HG02610 (cell line): ENCODE data around the gene HDAC8.
"Not testable (repeated sequence)": the region's sequence is repeated elsewhere in the genome, so short reads cannot be mapped to it uniquely, and the experiment has no call there.

Experiments
- ATAC-seq: cut with Tn5 transposase; IDR thresholded peaks from one replicate; pipeline ENCODE4 v1.9.1; 2021; ENCODE audit warnings: mild to moderate bottlenecking, moderate library complexity; ENCODE audit not compliant: unreplicated experiment

The HDAC8 gene

GRCh38 chrX:72539822-72540221 is 32.8 kb downstream of the HDAC8 start:
- no peak for ATAC-seq

GRCh38 chrX:72536542-72536941 is 36.1 kb downstream of the HDAC8 start:
- ATAC-seq, result no peak

DNA sequence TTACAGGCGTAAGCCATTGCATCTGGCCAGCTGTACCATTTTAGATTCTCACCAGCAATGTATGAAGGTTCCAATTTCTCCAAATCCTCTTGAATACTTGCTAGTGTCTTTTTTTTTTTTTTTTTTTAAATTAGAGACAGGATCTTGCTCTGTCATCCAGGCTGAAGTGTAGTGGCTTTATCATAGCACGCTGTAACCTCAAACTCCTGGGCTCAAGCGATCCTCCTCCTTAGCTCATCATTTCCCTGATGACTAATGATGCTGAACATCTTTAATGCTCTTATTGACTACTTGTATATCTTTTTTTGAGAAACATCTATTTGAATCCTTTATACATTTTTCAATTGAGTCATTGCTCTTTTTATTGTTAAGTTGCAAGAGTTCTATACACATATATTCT is 40.3 kb downstream of the HDAC8 start:
- ATAC-seq, result no peak

DNA sequence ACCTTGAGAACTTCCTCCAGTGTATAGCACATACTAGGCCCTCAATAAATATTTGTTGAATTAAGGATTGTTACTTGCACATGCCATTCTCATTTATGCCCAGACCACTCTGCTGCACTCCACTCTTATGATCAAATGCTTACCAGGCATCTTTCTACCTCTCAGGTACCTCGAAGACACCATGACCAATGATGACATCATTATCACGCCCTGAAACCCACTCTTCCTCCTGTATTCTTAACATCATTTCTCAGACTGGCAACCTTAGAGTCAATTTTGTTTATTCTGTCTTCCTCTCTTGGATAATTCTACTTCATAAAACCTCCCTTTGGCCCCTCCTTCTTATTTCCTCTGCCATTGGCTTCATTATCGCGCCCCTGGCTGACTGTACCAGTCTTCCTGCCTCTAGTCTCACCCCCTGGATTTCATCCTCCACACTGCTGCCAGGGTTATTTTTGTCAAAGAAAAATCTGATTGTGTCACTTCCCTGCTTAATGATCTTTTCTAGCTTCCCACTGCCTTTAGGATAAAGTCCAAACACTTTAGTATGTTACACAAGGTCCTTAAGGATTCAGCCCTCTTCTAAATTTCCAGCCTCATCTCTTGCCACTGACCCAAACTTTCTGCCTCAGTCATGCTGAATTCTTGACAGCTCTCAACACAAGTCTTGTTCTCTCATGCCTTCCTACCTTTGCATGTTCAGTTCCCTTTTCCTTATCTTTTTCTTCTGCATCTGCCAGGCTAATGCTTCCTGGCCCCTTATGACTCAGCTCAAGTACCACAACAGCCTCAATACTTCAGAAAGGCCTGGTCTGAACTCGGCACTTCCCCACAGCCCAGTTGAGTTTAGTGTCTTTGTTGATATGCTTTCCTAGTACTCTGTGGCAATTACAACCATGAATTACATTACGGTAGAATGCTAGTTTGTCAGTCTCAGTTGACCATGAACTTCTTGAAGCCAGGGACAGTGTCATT is 45.8 kb downstream of the HDAC8 start:
- peak; percentile 89 for ATAC-seq

GRCh38 chrX:72498782-72499181 is 73.9 kb downstream of the HDAC8 start:
- ATAC-seq, result peak; percentile 79

DNA sequence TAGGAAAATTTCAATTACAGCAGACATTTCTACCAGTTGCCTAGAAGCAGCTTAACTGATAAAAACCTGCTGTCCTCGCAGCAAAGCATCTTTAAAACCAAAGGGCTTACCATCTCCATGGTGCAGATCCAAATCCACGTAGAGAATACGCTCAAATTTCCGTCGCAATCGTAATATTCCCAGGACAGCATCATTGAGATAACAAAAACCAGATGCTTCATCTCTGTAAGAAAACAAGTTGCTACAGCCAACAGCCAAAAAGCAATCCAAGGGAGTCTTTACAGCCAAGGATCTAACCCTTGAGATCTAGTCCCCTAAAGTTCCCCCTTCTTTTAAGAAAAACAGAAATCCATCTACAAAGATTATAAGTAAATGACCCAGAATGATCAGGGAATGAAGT is 77.6 kb downstream of the HDAC8 start:
- no peak for ATAC-seq

DNA sequence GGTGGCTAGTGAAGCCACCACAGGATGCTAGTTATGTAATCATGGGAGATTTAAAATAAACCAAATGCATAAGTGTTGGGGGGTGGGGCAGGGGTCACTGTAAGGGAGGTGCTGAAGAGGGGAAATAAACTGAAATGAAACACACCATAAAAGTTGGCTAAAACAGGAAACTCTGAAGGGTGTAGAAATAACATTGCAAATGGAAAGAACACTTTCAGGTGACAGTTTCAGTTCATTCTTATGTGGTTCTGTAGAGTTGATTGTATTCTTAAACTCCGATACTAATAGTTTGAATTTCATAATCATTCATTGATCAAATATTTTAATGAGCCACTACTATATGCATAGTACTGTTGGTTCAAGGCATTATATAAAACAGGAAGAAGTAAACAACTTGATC is 80.1 kb downstream of the HDAC8 start:
- ATAC-seq, result peak; percentile 40

DNA sequence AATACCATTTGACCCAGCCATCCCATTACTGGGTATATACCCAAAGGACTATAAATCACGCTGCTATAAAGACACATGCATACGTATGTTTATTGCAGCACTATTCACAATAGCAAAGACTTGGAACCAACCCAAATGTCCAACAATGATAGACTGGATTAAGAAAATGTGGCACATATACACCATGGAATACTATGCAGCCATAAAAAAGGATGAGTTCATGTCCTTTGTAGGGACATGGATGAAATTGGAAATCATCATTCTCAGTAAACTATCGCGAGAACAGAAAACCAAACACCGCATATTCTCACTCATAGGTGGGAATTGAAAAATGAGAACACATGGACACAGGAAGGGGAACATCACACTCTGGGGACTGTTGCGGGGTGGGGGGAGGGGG is 82.4 kb downstream of the HDAC8 start:
- ATAC-seq, result not testable (repeated sequence)

DNA sequence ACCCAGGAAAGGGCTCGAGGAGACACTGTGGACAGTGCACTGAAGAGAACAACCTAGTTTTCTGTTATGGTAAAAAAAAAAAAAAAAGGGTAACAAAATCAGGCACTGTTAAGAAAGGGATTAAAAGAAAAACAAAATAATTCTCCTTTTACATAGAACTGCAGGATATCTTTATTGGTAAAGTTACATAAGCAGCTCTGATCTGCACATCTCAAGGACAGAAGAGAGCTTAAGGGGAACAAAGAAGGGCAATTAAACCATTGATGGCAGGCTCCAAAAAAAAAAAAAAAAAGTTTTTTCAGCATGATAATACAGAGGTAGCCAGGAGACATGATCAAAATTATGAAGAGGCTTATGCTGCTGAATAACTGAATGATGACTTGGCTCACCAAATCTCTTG is 85.0 kb downstream of the HDAC8 start:
- no peak for ATAC-seq

DNA sequence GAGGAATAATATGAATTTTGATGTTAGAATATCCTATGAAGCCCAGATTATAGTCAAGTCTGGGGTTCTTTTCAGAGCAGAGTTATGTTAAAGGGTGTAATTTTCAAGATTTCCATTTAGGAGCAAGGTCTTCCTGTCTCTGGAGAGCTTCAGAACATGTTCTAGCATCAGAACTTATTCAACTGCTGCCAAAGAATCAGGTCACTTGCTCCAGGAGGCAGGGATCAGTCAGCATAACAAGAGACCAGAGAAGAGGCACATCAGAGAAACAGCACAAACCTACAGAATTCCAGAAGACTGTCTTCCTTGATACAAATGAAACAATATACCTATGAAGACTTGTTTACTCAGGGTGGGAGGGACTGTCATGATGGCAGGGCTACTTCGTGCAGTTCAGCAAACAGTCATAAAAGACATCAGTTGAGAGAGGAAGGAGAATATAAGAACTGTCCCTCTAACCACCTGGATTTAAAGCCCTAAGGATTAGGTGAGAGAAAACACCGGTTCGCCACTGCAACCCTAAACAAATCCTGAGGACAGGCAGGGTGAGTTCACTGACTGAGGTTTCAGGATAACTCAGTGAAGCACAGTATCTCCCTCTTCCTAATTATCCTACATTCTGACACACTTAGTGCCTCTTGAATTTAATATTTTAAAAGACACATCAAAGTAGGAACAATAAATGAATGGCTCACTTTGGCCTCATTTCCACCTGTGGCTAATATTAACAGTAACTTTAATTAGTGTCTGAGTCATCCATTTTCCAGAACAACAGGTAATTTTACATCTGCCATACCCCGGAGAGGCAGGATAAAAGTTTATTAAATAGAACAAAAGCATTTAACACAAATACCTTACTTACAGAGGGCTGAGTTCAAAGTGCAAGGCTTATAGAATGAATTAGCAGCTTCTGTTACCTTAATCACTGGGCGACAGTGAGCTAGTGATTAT is 93.0 kb downstream of the HDAC8 start:
- no peak for ATAC-seq

GRCh38 chrX:72478853-72479252 is 93.8 kb downstream of the HDAC8 start:
- no peak for ATAC-seq

DNA sequence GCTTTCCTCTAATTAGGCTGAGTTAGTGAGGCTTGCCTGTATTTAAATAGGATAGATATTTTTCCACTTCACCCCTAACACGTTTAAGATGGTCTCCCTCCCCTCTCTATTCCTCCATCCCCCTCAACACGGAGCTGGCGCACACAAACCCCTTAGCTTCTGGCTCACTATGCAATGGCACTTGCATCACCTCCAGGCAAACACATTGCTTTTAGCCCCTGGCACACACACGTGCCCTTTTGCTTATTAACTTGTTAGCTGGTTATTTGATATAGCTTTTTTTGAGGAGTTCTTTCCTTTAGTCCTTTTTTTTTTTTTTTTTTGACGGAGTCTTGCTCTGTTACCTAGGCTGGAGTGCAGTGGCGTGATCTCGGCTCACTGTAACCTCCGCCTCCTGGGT is 94.3 kb downstream of the HDAC8 start:
- no peak for ATAC-seq

DNA sequence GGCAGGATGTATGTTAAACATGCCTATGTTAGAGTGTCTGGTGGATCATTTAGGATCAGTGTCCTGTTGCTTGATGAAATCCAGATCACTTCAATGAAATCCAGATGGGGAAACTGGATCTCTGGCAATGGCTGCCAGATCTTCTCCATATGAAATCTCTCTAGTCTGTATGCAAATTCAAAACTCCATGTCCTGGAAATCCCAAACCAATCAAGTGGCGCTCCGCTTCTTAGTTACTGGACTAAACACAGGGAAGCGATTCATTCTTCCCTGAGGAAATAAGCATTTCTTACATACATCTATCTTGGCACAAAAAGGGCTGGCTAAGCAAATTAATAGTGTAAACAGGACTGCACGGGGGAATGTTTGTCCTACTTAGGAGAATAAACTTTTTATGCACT is 94.9 kb downstream of the HDAC8 start:
- no peak for ATAC-seq

DNA sequence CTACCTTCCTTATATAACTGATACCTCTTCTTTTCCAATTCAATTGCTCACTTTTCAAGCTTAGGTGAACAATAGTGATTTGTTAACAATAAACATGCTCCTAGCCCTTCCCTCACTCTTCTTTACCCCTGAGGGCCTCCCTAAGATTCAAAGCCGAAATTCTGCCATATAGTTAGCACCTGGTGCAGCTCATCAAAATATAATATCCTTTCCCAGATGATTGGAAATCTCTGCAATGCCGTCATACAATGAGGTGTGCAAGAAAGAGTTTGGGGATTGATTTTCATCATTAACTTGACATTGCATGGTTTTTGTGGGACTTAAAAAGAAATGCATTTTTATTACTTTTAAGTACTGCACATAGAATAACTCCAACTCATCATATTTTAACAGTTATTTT is 95.3 kb downstream of the HDAC8 start:
- no peak for ATAC-seq

DNA sequence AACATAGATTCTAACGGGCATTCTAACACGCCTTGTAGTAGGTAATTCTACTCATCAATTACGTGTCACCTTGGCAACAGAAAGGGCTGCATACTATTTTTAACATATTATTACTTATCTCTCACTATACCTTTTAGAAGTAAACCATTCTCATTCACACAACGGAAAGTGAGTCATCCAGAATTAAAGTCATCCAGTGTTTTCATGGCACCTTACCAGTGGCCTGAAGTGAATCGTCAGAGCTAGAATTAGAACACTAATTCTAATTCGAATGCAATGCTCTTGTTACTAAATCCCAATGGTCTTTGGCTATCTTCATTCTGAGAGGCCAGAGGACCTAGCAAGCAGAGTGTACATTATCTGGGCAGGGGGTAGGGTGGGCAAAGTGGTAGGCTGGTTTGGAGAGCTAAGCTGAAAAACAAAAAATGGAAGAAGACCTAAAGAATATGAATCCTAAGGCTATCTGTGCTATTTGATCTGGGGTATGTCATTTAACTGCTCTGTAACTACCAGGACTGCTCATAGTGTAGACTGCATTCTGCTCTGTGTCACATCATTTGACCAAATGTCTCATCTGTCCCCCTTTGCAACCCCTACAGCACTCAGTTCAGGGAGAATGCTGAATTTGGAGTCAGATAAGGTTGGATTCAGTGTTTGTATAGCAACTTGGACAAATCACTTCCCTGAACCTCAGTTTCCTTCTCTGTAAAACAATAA is 96.5 kb downstream of the HDAC8 start:
- no peak for ATAC-seq

- no peak for ATAC-seq
These were observed 97.3 kb downstream of the HDAC8 start for GRCh38 chrX:72475338-72475737.

DNA sequence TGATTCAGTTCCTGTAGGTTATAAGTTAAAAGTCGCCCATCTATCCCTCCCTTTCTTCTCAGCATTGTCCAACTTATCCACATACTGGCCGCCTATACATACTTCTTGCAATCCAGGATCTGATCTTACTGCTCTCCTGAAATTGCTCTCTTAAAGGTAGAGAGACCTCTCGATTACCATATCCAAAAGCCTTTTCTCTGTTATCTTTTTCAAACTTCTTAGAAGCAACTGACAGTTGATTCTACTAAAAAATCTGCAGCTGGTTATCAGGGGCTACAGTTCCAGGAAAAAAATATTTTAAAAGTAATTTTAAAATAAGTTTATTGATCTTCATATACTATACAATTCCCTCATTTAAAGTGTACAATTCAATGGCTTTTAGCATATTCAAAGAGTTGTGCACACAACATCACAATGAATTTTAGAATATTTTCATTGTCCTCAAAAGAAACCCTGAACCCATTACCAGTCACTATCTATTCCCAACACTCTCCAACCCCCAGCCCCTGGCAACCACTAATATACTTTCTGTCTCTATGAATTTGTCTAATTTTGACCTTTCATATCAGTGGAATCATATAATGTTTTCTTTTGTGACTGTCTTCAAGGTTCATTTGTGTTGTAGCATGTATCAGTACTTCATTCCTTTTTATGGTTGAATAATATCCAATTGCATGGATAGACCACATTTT is 102.0 kb downstream of the HDAC8 start:
- ATAC-seq, result no peak

- no peak for ATAC-seq
These were observed 102.5 kb downstream of the HDAC8 start for GRCh38 chrX:72470117-72470516.

GRCh38 chrX:72468607-72469006 is 104.0 kb downstream of the HDAC8 start:
- ATAC-seq, result no peak

DNA sequence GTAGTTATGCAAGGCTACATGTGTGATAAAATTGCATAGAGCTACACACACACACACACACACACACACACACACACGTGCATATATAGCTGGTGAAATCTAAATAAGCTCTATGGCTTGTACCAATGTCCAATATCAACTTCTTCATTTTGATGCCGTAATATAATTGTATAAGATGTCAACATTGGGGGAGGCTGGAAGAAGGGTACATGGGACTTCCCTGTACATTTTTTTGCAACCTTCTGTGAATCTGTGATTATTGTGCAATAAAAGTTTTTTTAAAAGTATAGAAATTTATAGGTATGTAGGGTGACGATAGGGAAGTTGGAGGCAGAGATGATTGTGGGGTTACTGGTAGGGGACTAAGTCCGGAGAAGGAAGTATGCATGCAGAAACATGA is 105.5 kb downstream of the HDAC8 start:
- ATAC-seq, result no peak
